Thyroid gland (tissue), 4 donors: ENCODE results near the gene CYP24A1.

Experiments used
- CTCF ChIP-seq, 6 experiments: fragments of 200-600 bp in 3 of 6; fragments of 450-650 bp in 3 of 6; sonication (generic) in 3 of 6; IDR thresholded peaks; one replicate each; pipeline ENCODE4 v1.5.1; 2016 to 2019; ENCODE audit warnings: antibody characterized with exemption in 6 of 6, mild to moderate bottlenecking in 2 of 6, inconsistent platforms in 1 of 6, moderate library complexity in 1 of 6
- POLR2A ChIP-seq, 2 donors: fragments of 450-650 bp; IDR thresholded peaks; one replicate each; pipeline ENCODE4 v1.6.1; 2017; ENCODE audit warnings: antibody characterized with exemption in 2 of 2, mild to moderate bottlenecking in 2 of 2, moderate library complexity in 1 of 2

GRCh38 chr20:54178256-54178655 lies 4.5 kb upstream of the CYP24A1 start:
- TF ChIP-seq CTCF (IDR thresholded peaks at IDR 0.05) (no peak), POLR2A (IDR thresholded peaks at IDR 0.05) (no peak)
